Effector memory CD8-positive, alpha-beta T cell (primary cell): ENCODE measurements around the gene LTBP1.

Experiments
- ATAC-seq: fragments of 150-1000 bp; cut with Tn5 transposase; replicated peaks from 2 replicates; pipeline ENCODE4 v1.10.0; 2021; ENCODE audit warnings: mild to moderate bottlenecking, moderate library complexity
- DNase-seq, 3 experiments: peaks; one replicate each; pipeline ENCODE4 v3.0.0; 2021
- H3K27ac Mint-ChIP-seq, 2 donors: one replicate each; pipeline ENCODE4 v1.8.0; 2022; ENCODE audit warnings: mild to moderate bottlenecking in 2 of 2, mixed read lengths in 2 of 2, moderate library complexity in 2 of 2
- H3K27me3 Mint-ChIP-seq, 2 donors: one replicate each; pipeline ENCODE4 v1.8.0; 2022; ENCODE audit warnings: mixed read lengths in 2 of 2
- H3K36me3 Mint-ChIP-seq: one replicate; pipeline ENCODE4 v1.8.0; 2022; ENCODE audit warnings: mild to moderate bottlenecking, moderate library complexity, mixed read lengths; ENCODE audit not compliant: insufficient read depth
- H3K4me1 Mint-ChIP-seq, 2 donors: one replicate each; pipeline ENCODE4 v1.8.0; 2022; ENCODE audit warnings: low read depth in 2 of 2, mixed read lengths in 2 of 2
- H3K4me3 Mint-ChIP-seq, 2 donors: one replicate each; pipeline ENCODE4 v1.8.0; 2022; ENCODE audit warnings: mild to moderate bottlenecking in 2 of 2, mixed read lengths in 2 of 2, moderate library complexity in 2 of 2
- H3K9me3 Mint-ChIP-seq, 2 donors: one replicate each; pipeline ENCODE4 v1.8.0; 2022; ENCODE audit warnings: mixed read lengths in 2 of 2

LTBP1 gene

DNA sequence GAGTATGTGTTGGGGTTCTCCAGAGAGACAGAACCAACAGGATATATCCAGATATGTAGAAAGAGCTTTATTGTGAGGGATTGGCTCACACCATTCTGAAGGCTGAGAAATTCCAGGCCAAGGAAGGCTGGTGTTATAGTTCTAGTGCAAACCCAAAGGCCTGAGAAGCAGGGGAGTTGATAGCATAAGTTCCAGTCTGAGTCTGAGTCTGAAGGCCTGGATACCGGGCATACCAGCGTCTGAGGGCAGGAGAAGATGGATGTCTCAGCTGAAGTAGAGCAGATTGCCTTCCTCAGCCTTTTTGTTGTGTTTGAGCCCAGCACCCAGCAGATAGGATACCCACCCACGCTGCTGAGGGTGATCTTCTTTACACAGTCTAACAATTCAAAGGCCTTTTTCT, 318.0 kb downstream of the LTBP1 start:
- peaks cover 11 to 12% of the 10 kb centered on the region in 2 donors for H3K27me3 Mint-ChIP-seq
- no peaks in the 10 kb centered on the region for H3K4me1 Mint-ChIP-seq
- no peak for ATAC-seq

GRCh38 chr2:33265584-33266338, 319.0 kb downstream of the LTBP1 start:
- peak; percentile 31 for ATAC-seq
- no peak for DNase-seq
- Mint-ChIP-seq H3K27ac (no peak overlapping the region), H3K4me1 (no peaks in the 10 kb centered on the region), H3K9me3 (no peaks in the 10 kb centered on the region), H3K4me3 (no peak overlapping the region), H3K36me3 (no peaks in the 10 kb centered on the region), H3K27me3 (peaks cover 9 to 12% of the 10 kb centered on the region in 2 donors)

More for the DNA sequence above, 318.0 kb downstream of the LTBP1 start:
- no peak for DNase-seq
- H3K4me3 Mint-ChIP-seq: no peak overlapping the region
- no peaks in the 10 kb centered on the region for H3K36me3 Mint-ChIP-seq
- H3K27ac Mint-ChIP-seq: no peak overlapping the region
- H3K9me3 Mint-ChIP-seq: no peaks in the 10 kb centered on the region

DNA sequence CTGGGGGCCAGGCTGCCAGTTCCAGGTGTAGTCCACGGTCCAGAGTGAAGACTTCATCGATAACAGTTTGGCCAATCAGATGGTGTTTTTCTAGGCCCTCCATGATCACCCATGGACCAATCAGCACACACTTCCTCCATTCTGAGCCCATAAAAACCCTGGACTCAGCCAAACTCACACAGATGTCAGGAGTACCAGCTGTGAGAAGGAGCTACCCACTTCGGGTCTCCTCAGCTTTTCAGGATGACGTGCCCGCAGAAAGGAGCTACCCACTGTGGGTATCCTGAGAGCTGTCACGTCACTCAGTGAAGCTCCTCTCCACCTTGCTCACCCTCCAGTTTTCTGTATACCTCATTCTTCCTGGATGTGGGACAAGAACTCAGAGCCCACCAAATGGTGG, 319.7 kb downstream of the LTBP1 start:
- no peaks in the 10 kb centered on the region for H3K36me3 Mint-ChIP-seq
- ATAC-seq (no peak), DNase-seq (no peak)
- no peak overlapping the region for H3K4me3 Mint-ChIP-seq
- peaks cover 2 to 7% of the 10 kb centered on the region in 2 donors for H3K27me3 Mint-ChIP-seq
- no peaks in the 10 kb centered on the region for H3K9me3 Mint-ChIP-seq
- no peaks in the 10 kb centered on the region for H3K4me1 Mint-ChIP-seq
- no peak overlapping the region for H3K27ac Mint-ChIP-seq

GRCh38 chr2:33267043-33267442, 320.3 kb downstream of the LTBP1 start:
- Mint-ChIP-seq H3K27me3 (peaks cover 0 to 5% of the 10 kb centered on the region in 2 donors), H3K36me3 (no peaks in the 10 kb centered on the region)
- no peak for ATAC-seq

DNA sequence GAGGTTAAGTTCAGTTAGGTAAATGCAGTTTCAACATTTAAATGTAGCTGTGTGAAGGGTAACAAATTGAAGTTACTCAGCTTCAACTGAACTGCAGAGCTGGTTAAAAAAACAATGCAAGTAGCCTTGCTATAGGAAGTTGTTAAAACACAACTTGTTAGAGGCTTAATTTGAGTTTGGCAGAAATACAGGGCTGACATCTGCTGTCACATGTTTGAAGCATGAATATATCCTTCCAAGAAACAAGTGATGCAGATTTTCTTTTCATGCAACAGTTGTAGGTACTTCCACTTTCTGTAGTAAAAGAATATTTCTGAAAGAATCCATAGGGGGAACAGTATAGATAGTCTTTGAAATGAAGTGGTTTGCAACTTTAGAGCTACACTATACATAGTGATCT, 321.0 kb downstream of the LTBP1 start:
- Mint-ChIP-seq H3K4me3 (no peak overlapping the region), H3K27ac (no peak overlapping the region)

More at GRCh38 chr2:33267043-33267442, 320.3 kb downstream of the LTBP1 start:
- Mint-ChIP-seq H3K9me3 (no peaks in the 10 kb centered on the region), H3K27ac (no peak overlapping the region), H3K4me1 (peaks cover 3% of the 10 kb centered on the region in 2 donors), H3K4me3 (no peak overlapping the region)
- no peak for DNase-seq

DNA sequence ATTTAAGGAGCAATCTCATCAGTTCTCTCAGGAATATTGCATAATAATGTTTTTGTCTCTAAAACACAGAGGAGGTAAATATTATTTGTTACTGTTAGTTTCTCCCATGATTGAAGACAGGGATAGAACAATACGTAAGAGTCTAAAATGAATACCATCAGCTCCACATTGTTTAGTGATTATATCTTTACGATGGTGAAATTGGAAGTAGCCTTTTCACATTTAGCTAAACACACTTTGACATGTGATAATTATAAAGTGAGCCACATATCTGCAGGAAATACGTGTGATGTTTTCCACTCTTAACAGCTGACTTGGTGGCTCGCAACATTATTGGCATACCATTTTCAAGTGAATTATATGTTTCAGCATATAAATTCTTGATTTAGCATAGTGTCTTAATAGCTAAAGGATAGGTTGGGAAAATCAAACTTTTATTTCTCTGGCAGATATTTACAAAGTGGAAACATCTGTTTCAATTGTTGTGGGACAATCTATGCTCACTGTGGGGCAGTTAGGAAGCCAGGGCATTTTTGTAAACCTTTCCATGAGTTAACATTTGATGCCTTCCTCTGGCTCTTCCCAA, 321.6 kb downstream of the LTBP1 start:
- Mint-ChIP-seq H3K4me3 (no peak overlapping the region), H3K4me1 (peaks cover 5 to 11% of the 10 kb centered on the region in 2 donors), H3K27ac (no peak overlapping the region), H3K36me3 (peaks cover 3% of the 10 kb centered on the region), H3K9me3 (no peaks in the 10 kb centered on the region), H3K27me3 (peaks cover 0 to under 1% of the 10 kb centered on the region in 2 donors)
- no peak for ATAC-seq
- DNase-seq: no peak

More for the DNA sequence above, 321.0 kb downstream of the LTBP1 start:
- Mint-ChIP-seq H3K9me3 (no peaks in the 10 kb centered on the region), H3K4me1 (peaks cover 5 to 9% of the 10 kb centered on the region in 2 donors), H3K27me3 (peaks cover 0 to 5% of the 10 kb centered on the region in 2 donors), H3K36me3 (peaks cover 1% of the 10 kb centered on the region)
- no peak for ATAC-seq
- no peak for DNase-seq

GRCh38 chr2:33272001-33272400, 325.2 kb downstream of the LTBP1 start:
- peaks cover 5 to 25% of the 10 kb centered on the region in 2 donors for H3K4me1 Mint-ChIP-seq
- H3K27me3 Mint-ChIP-seq: no peaks in the 10 kb centered on the region
- H3K27ac Mint-ChIP-seq: peak overlapping the region; percentile 17 to 44
- peak; percentile 67 for ATAC-seq
- H3K36me3 Mint-ChIP-seq: peaks cover 3% of the 10 kb centered on the region
- H3K9me3 Mint-ChIP-seq: no peaks in the 10 kb centered on the region
- H3K4me3 Mint-ChIP-seq: peak overlapping the region in 1 of 2 donors; percentile 3
- peak; percentile 9 to 21 (median 16) for DNase-seq

DNA sequence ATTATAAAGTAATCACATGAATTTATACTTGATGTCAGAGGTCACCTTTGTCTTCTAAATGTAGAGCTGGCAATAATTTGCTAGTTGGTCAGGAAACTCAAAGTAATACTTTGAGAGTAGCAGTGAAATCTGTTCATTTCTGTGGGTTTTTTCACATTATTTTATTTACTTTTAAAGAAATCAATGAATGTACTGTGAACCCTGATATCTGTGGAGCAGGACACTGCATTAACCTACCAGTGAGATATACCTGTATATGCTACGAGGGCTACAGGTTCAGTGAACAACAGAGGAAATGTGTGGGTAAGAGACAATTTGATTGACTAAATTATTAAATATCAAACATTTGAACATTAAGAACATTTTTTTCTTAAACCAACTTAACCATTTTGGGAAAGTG, 326.7 kb downstream of the LTBP1 start:
- no peak for DNase-seq
- Mint-ChIP-seq H3K9me3 (no peaks in the 10 kb centered on the region), H3K4me1 (peaks cover 5 to 29% of the 10 kb centered on the region in 2 donors), H3K27me3 (no peaks in the 10 kb centered on the region), H3K27ac (peak overlapping the region in 1 of 2 donors; percentile 44), H3K36me3 (peaks cover 3% of the 10 kb centered on the region), H3K4me3 (no peak overlapping the region)
- no peak for ATAC-seq

DNA sequence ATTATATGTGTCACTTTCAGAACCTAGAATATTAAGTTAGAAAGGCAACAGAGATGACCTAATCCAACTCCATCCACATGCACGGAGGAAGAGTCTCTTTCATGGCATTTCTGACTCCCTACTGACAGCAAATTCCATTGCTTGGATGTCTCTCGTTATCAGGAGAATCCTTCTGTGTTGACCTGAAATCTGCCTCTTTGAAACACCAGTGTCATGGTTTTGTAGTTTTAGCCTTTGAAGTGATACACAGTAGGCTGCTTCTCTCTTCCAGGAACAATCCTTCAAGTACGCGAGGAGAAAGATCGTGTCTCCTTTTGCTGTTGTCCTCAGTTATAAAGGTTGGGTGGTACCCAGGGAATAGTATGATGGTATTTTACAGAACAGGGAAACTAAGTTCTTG, 327.8 kb downstream of the LTBP1 start:
- no peaks in the 10 kb centered on the region for H3K9me3 Mint-ChIP-seq
- DNase-seq (no peak), ATAC-seq (no peak)
- peaks cover 3% of the 10 kb centered on the region for H3K36me3 Mint-ChIP-seq
- no peak overlapping the region for H3K4me3 Mint-ChIP-seq
- peak overlapping the region; percentile 14 to 79 for H3K27ac Mint-ChIP-seq
- H3K27me3 Mint-ChIP-seq: no peaks in the 10 kb centered on the region
- peaks cover 5 to 29% of the 10 kb centered on the region in 2 donors for H3K4me1 Mint-ChIP-seq

GRCh38 chr2:33275689-33276444, 329.1 kb downstream of the LTBP1 start:
- H3K27me3 Mint-ChIP-seq: no peaks in the 10 kb centered on the region
- DNase-seq (peak; percentile 60 to 71 (median 69)), ATAC-seq (peak; percentile 96)
- H3K4me1 Mint-ChIP-seq: peaks cover 5 to 29% of the 10 kb centered on the region in 2 donors
- H3K4me3 Mint-ChIP-seq: peak overlapping the region in 1 of 2 donors; percentile 30
- peaks cover 3% of the 10 kb centered on the region for H3K36me3 Mint-ChIP-seq
- no peaks in the 10 kb centered on the region for H3K9me3 Mint-ChIP-seq
- H3K27ac Mint-ChIP-seq: peak overlapping the region; percentile 11 to 79

GRCh38 chr2:33277002-33277426, 330.3 kb downstream of the LTBP1 start:
- Mint-ChIP-seq H3K4me1 (peaks cover 3 to 27% of the 10 kb centered on the region in 2 donors), H3K27ac (peak overlapping the region; percentile 52 to 79), H3K36me3 (peaks cover 3% of the 10 kb centered on the region)

GRCh38 chr2:33278245-33278943, 331.6 kb downstream of the LTBP1 start:
- Mint-ChIP-seq H3K27me3 (no peaks in the 10 kb centered on the region), H3K4me3 (no peak overlapping the region), H3K4me1 (peaks cover 0 to 18% of the 10 kb centered on the region in 2 donors), H3K27ac (peak overlapping the region; percentile 7 to 38), H3K9me3 (no peaks in the 10 kb centered on the region), H3K36me3 (no peaks in the 10 kb centered on the region)
- no peak for DNase-seq
- ATAC-seq: no peak

More at GRCh38 chr2:33277002-33277426, 330.3 kb downstream of the LTBP1 start:
- no peak for DNase-seq
- no peaks in the 10 kb centered on the region for H3K9me3 Mint-ChIP-seq
- H3K4me3 Mint-ChIP-seq: no peak overlapping the region
- ATAC-seq: no peak
- H3K27me3 Mint-ChIP-seq: no peaks in the 10 kb centered on the region

DNA sequence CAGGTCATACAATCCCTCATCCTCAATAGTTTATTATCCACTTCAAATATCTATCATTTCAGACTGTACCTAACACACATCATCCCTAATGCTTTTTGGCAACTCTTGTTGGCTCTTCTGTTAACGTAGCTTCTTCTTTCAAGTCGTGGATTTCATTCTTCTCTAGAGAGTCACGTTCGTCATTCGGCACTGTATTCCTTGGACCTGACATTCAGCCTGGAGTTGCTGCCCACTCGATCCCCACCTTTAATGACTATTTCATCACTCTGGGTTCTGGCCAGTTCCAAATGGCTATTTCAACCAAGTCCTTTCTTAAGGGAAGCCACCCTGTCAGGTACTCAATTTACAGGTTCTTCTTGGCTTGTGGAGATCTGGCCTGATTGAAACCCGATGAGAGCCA, 337.5 kb downstream of the LTBP1 start:
- no peaks in the 10 kb centered on the region for H3K36me3 Mint-ChIP-seq
- H3K4me1 Mint-ChIP-seq: no peaks in the 10 kb centered on the region

More for the DNA sequence above, 337.5 kb downstream of the LTBP1 start:
- Mint-ChIP-seq H3K4me3 (no peak overlapping the region), H3K9me3 (no peaks in the 10 kb centered on the region), H3K27ac (no peak overlapping the region), H3K27me3 (peaks cover 18 to 25% of the 10 kb centered on the region in 2 donors)
- DNase-seq (no peak), ATAC-seq (no peak)
